Right ventricle myocardium inferior (tissue), 1 donor: Measurements from ENCODE around the gene CALCOCO1. TPM values are rescaled to one million over a fixed set of nuclear protein-coding genes. Genes with fewer than 3 reads are reported as not detected.

Experiments
- total RNA-seq: library from RNA; stranded (reverse); fragmentation: NEBNext Ultra II Directional; extraction: Animal tissue kit (Norgen Biotek cat#: 25700); gene quantifications from one replicate; pipeline ENCODE4 v1.2.1, GENCODE V29; 2021
- donor health status: DM: no; HTN: yes; CAD: no; lungs with severe emphysema.

Gene CALCOCO1
- total RNA-seq, 1 donor from 2014 or later: 186 TPM

Other genes starting within 250 kb of the CALCOCO1 start
- 5.6 TPM for gene MAP3K12, start 228.0 kb downstream of the CALCOCO1 start, total RNA-seq
- 10.9 TPM for gene TARBP2, start 226.2 kb downstream of the CALCOCO1 start, total RNA-seq
- not detected for gene NPFF, start 220.0 kb downstream of the CALCOCO1 start, total RNA-seq
- gene ATF7, start 101.1 kb downstream of the CALCOCO1 start, total RNA-seq: 39.8 TPM
- 600 TPM for gene ATP5MC2, start 51.4 kb downstream of the CALCOCO1 start, total RNA-seq
- 1.7 TPM for gene CISTR, start 24.5 kb upstream of the CALCOCO1 start, total RNA-seq
- not detected for gene HOXC13, start 211.4 kb upstream of the CALCOCO1 start, total RNA-seq
- not detected for gene HOXC12, start 227.5 kb upstream of the CALCOCO1 start, total RNA-seq
- not detected for gene HOXC11, start 245.7 kb upstream of the CALCOCO1 start, total RNA-seq
- gene HOTAIR, start 247.5 kb upstream of the CALCOCO1 start, total RNA-seq: not detected